Retina (tissue), 1 donor: Measurements from ENCODE around the gene PAX6.

Source experiments
- DNase-seq: peaks from one replicate; pipeline ENCODE4 v3.0.0-alpha.2; 2016

PAX6 gene

DNA sequence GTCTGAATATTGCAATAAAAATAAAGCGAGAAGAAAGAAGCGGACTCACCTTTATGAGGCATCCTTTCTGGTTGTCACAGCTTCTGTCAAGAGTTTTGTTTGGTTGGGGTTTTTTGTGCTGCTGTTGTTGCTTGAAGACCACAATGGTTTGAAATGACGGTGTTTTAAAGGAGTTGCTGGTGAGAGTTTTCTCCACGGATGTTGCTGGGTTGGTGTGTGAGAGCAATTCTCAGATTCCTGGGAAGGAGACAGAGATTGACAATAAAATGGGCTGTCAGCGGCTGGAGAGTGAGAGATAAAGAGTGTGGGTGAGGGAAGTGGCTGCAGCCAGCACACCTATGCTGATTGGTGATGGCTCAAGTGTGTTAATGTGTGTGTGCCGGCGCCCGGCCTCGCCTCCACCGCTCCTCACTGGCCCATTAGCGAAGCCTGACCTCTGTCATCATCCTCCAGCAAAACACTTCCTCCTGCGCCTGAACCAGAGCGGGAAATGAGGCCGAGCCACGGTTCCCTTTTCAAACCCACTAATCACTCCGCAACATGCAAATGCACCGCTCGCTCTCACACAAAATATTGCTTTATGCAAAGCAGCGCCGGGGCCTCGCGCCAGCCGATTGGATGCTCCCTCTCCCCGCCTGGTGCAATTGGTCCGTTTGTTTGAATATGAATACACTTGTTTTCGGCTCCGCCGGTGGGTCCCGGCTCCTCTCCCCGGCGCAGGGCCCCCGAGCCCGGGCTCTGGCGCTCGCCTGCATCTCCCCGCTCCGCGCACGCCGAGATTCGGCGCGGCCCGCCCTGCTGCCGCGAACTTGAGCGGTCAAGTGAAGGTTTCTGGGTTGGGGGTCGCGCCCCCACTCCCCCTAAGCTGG lies at the start of gene PAX6:
PAX6 (minus strand) TSS at position 544 of the 869 bp plus-strand sequence. CDS start 4,911 bp downstream, outside the sequence.
- DNase-seq, result peak; percentile 97

DNA sequence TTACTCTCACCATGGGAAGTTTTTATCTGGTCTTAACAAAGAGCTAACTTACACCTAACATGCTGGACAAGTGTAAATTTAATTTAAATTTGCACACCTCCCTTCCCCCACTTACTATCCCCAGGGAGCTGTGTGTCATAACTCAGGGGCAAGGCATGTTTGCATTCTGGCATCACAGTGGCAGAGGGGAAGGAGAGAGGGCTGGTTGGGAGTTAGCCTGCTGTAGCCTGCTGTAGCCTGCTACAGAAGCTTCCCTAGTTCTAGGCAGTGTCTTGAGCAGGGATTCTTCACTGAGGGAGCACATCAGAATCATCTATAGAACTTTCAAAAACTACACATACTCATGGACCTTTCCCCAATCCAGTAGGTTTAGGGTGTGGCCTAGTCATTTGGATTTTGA lies 49.3 kb upstream of the PAX6 start:
- DNase-seq, result no peak

DNA sequence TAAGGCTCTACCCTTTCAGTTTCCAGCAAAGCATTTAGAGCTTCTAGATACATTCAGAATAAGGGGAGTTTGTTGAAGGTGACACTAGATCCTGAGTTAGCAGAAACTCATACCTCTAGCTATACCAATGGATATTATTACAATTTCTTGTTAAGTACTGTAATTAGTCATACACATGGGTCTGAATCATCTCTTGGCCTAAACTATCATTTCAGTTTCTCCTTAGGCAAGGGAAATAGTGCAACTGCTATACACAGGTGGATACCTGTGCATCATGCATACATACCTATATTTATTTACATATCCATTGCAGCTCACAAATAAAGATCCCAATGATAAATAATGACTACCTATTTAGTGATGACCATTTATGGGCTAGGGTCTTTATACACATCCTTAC lies 45.1 kb upstream of the PAX6 start:
- DNase-seq, result no peak

DNA sequence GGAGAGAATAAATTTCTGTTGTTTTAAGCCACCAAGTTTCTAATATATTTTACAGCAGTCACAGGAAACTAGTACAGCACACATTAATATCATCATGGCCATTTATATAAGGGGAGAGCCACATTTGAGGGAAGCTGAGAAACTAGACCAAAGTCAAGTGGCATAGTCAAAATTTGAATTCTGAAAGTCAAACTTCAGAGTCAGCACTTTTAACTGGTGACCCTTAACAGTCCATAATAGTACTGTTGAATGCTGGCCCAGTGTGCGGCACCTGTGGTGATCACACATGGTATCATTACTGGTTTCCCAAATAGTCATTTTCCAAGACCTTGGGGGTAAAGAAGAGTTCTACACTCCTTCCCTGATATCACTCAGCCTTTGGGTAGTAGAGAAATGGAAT lies 44.3 kb upstream of the PAX6 start:
- DNase-seq, result no peak

DNA sequence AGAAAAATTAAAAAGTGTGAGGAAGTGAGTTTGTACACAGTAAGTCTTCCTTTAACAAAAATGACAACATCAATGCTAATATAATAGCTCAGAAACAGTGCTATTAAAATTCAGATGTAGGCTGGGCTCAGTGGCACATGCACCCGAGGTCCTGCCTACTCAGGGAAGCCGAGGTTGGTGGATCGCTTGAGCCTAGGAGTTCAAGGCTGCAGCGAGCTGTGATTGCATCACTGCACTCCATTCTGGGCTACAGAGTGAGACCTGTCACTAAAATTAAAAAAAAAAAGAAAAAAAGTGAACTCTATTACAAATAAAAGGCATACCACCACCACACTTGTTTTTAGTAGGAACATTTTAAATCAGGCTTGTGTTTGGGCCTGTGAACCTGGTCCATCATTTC lies 39.2 kb upstream of the PAX6 start:
- no peak for DNase-seq

DNA sequence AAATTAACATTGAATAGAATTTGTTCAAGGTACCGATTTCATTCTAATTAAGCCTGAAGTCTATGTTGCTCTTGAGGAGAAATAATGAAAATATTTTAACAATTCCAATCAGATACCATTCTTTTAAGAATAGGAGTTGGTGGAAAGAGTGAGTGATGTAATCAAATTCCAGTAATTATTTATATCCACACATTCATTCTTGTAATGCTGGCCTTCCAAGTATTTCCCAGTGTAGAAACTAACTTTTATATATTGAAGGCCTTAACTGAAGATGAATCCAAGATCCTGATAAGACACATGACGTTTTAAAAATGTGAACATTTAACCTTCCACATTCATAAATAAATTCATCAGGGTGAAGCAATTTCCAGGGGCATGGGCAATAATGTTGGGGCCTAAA lies 36.6 kb upstream of the PAX6 start:
- no peak for DNase-seq

DNA sequence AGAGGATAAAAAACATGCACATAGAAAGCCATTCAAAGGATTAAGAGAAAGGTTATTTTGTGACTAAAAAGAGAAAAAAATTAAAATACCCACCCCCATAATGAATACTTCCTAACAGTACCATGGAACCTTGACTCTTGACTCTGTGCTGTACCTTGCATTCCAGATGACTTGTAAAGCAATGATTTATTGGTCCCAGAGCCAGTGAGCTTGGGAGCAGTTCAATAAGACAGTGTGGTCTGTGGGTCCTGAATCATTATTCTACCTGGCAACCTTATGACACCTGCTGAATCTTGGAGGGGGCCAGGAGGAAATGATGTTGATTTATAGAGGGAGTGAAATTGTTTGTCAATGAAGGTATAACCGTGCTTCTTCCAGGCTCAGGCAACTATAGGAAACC lies 34.2 kb upstream of the PAX6 start:
- DNase-seq, result no peak

DNA sequence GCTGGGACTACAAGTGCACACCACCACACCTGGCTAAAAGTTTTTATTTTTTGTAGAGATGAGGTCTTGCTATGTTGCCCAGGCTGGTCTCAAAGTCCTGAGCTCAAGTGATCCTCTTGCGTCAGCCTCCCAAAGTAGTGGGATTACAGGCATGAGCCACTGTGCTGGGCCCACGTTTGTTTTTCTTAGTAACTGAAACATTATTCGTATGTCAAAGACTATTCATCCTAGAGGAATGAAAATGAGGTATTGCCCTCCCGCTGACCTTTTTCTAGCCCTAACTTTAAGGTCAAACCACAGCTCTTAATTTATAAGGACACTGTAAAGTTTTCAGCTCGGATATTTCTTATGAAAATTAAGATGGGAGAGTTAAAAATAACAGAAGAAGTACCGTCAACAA lies 33.2 kb upstream of the PAX6 start:
- DNase-seq, result no peak

DNA sequence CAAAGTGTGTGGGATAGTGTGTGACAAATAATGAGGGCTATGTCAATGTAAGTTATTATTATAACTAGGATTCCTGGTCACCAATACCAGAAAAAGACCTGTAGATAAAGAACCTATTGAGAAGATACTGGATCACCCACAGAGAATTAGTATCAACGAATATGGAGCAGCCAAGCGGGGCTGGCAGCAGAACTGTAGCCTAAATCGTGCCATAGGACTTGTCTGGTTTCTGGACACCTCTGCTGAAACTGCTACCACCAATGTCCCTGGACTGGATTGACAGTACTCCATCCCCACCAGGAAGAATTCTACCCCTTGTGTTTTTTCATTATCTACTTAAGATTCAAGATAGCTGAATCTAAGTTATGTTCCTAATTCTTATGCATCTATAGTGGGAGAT lies 30.3 kb upstream of the PAX6 start:
- no peak for DNase-seq

DNA sequence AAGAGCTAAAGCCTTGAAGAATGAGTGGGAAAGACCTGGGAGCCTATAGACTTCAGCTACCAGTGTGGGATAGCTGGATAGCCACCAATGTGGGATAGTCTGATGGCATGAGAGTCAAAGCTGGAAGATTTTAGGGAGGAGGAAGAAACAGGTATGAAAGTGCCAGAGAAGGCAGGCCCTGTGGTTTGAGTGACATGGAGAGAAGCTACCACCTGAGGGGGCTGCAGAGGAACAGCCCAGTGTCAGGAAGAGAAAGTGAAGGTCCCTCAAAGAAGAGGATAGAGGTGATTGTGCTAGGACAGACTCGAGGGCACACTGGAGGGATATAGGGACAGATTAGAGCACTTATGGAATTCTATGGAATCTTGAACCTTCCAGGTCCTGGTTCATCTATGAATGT lies 23.1 kb upstream of the PAX6 start:
- no peak for DNase-seq

DNA sequence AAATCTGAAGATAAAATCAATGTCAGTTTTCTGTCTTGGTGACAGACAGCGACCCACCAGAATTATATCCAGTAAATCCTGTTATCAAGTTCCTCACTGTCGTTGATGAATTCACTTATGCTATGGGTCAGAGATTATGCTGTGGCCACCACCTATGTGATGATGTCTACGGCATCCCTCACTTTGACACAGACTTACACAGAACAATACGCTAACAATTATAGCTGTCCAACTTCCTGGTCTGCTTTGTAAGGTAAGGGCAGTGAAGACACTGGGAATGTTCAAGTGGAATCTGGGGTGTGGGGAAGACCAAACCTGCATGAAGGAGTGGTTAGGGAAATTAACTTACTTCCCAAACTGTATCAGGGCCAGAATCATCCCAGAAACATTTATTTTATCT lies 19.3 kb upstream of the PAX6 start:
- no peak for DNase-seq

DNA sequence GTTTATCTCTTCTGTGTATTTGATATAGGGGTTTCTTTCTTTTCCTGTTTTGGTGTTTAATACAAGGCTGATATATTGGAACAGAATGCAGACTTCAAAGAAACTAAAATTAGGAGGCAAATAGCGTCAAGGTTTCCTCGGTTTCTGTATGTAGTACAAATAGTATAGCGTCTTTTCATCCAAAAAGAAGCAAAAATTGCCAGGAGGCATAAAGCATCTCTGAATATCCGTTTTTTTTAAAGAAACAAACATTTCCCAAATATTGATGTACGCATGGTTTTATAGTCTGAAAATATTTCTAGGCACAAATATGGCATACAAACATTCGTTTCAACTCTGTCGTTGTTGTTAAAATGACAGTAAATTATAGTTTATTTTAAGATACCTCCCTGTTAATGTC lies 17.1 kb upstream of the PAX6 start:
- no peak for DNase-seq

DNA sequence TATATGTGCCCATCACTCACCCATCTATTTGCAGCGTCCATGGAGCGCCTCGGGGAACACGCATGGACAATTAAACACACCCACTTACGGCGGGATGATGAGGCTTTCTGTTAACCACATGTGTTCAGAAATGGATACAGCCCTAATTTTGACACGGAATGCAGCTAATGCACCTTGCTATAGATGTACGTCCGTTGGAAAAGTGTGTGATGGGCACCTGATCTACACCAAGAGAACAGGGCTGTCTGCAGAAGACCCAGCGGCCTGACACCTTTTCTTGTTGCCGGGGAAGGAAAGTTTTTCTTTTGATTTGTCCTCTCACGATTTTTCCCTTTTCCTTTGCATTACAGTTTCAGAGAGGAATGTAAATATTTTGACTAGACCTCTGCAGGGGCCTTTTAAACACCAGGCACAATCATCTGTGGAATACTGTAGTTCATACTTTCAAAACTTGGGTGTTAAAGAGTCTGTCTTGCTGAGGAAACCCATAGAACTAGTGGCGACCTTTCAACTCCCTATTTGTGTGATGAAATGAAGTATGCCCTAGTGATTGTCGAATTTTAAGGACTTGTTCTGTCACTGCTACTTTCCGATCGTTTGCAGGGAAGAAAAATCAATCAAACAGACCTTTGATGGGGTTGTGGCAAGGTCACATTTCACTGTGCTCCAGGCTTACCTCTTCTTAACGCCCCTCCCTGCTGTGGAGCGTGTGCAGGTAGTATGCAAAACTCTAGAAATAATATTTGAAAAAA lies 16.5 kb upstream of the PAX6 start:
- DNase-seq, result peak; percentile 66

DNA sequence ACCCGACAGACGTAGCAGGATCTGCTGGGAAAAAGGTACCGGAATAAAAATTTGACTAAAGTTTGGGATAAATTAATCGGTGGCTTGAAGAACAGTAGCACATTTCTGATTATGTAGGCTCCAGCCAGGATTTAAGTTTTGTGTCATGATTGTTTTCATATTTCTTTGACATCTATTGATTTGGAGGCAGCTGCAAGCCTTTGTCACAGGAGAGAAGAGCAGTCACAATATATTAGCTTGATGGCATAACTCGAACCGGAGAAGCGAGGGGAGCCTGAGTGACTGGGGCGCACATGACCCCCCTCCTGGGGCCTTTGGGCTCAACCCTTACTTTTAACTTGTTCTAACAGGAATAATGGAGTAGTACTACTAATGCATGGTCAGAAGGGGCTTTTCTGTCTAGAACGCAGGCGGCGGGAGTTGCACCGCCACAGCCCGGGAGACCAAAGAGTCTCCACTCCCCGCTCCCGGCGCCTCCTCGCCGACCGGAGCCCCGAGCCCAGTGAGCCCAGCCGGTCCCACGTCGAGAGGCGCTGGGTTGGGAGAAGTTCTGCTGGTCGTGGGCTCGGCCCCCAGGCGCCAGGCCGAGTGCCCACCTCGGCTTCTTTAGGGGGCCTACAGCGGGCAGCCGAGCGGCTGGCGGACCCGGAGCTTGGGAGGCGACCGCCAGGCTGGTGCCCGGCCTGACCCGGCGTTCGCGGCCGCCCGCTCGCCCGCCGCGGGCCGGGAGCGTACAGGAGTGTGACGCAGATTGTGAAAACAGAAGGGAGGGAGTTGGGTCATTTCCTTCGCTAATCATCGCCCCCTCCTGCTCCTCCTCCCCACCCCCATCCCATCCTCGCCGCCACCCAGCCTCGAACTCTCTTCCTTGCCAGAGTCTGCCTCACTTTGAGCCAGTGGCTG lies 15.7 kb upstream of the PAX6 start:
- DNase-seq, result peak; percentile 95

DNA sequence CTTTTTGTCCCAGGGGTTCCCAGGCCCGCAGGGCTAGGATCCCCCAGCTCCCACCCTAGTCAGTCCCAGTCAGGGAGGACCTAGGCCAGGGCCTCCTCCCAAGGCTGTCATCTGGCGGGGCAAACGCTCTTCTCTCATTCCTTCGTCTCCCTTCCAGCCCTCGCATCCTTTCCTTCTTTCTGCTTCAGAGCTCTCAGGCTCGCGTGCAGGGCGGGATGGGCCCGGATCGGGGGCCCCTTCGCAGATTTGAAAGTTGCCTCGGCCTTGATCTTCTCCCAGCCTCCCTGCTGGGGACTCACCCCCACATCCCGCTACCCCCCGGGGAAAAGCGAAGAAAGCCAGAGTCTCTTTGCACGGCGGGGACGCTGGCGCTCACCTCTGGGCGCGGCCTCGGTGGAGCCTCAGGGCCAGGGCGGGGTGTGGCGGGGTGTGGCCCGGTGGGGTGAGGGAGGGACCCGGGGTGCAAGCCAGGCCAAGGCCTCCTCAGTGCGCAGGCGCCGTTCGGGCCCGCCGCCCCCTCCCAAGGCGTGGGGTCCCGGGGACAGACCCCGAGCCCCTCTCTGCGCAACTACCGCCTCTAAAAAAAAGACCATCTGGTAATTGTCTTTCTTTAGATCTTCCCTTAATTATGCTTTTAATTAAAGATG lies 14.8 kb upstream of the PAX6 start:
- peak; percentile 91 for DNase-seq

DNA sequence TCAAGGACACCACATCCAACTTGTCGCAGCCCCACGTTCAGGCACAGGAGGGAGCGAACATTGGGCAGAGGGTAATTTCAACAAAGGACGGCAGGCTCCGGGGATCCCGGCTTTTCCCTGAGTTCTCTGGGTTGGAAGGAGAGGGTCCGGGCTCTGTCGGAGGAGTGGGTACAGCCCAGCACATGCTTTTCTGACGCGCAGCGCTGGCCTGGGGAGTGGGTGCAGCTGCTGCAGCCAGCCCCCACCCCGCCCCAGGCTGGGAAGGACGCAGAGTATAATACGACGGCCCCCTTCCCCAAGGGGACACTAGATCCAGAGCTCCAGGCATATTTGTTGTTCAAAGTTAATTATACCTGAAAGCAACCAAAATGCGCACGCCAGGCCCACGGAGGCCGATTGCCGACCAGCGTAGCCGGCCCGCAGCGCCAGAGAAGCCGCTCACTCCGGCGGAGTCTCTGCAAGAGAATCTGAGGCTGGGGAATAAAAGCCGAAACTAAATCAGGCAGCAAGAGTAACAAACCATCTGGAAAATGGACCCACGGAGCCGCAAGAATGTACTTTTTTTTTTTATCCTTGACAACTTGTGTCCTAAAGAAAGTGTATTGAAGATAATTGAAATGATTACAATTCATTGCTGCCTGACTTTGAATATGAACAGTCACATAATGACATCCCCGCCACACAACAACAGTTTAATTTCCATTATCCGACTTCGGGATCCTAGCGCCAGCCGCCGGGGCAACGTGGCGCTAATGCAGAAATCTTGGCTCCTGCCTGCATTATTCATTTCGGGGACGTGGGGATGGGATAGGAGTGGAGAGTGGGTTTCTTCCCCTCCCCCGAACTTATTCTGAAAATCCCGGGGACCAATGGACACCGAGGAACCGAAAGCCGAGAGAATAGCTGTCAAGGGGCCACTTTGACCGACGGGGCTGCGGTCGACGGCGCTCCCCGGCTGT lies 14.0 kb upstream of the PAX6 start:
- DNase-seq, result peak; percentile 79

DNA sequence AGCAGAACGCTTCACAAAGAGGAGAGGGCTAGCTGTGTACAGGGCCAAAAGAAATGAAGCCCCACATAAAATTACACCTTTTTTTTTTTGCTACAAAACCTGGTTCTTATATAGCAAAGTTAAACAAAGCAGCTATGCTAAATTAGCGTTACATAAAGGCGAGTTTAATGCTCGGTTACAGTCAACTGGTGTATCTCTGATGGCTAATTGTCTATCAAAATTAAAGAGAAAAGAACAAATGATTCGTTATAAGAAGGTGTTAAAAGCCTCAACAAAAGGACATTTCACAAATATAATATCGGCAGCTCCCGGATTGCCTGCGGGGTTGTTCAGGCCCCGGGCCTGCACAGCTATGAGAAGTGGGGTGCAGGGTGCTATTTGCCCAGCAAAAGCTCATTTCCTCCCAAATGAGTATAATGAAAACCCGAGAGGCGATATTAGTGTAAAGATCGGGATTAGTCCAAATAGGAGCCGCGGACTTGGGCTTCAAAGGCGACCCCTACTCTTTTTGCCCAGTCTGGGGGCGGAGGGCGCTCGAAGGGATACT lies 13.3 kb upstream of the PAX6 start:
- no peak for DNase-seq

DNA sequence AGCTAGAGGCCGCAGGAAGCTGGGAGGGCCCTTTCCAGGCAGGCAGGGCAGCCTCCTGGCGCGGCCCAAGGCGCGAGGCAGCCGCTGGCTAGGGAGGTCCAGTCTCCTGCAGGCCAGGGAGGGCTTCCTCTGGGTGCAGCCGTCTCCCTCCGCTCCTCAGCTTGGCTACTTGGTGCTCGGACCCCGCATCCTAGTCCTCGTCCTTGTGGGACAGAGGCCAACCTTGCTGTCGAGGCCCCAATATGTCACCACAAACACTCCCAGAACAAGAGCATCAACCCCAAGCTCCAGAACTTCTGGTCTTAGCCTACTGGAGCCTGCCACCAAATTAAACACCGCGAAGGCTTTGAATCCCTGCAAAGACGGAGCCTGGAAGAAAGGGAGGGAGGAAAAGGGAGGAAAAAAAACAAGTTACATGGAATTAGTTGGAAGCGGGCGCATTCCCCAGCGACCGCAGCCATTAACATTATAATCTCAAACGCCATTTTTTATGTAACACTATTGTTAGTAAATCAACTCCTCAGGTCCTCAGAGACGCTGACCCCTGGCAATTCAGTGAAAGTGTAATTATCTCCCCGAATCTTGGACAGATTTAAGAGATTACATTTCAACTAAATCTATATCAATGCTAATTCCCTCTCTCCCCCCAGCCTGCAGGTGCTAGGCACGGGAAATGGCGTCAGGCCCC lies 12.7 kb upstream of the PAX6 start:
- DNase-seq, result peak; percentile 62

DNA sequence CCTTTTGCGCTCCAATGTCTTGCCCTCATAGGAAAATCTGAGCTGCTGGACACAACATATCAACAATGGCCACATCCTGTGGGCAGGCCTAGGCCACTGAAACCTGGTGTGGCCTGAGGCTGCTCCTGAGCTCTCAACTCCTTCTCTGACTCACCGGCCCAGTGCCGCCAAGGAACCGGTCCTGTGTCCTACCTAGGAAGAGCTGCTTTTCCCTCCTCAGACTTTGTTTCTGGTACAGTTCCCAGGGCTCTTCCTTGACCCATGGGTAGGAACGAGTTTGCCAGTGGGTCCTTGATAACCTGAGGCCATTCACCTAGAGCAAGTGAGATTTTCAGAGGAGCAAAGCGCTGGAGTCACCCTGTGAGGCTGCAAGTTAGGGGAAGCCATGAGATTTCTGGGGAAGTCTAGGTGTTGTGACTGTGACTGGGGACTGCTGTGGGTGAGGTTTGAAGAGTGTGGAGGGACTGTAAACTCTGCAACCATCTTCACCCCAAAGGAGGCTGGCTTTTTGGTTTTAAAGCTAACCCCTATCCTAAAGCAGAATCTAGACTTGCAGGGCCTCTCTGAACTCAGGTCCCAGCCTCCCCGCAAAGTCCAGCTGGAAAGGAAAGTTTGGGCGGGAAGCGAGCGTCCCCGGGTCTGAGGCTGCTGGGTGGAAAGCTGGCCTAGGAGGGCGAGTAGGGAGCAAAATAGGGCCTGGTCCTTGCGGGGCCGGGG lies 12.0 kb upstream of the PAX6 start:
- no peak for DNase-seq
